Retinal pigment epithelial cell (primary cell): Measurements from ENCODE around the gene TSPAN5.

Source experiments
- DNase-seq: peaks from one replicate; pipeline ENCODE4 v3.0.0-alpha.2; 2010; ENCODE audit warnings: low read depth
- H3K4me3 ChIP-seq: 2 replicates; pipeline ENCODE4 v1.5.1; 2011; ENCODE audit warnings: mild to moderate bottlenecking, low read length, control low read depth, moderate library complexity
- CTCF ChIP-seq: conservative IDR thresholded peaks from 2 replicates; pipeline ENCODE4 v1.5.1; 2011; ENCODE audit warnings: low read depth, low read length, control low read depth, inconsistent platforms

The TSPAN5 gene

GRCh38 chr4:98566361-98567008 is 91.9 kb downstream of the TSPAN5 start:
- no peak for DNase-seq
- TF ChIP-seq CTCF = no peak
- no peak overlapping the region for H3K4me3 ChIP-seq

- H3K4me3 ChIP-seq = no peak overlapping the region
- TF ChIP-seq CTCF = no peak
- DNase-seq = no peak
Observed at GRCh38 chr4:98565681-98566301, 92.6 kb downstream of the TSPAN5 start.

- no peak for TF ChIP-seq CTCF
- no peak overlapping the region for H3K4me3 ChIP-seq
- DNase-seq = no peak
Observed at GRCh38 chr4:98564852-98565251, 93.6 kb downstream of the TSPAN5 start.

GRCh38 chr4:98560321-98560720 is 98.1 kb downstream of the TSPAN5 start:
- no peak overlapping the region for H3K4me3 ChIP-seq
- no peak for DNase-seq
- no peak for TF ChIP-seq CTCF

GRCh38 chr4:98558471-98559169 is 99.8 kb downstream of the TSPAN5 start:
- H3K4me3 ChIP-seq = no peak overlapping the region
- DNase-seq = no peak
- TF ChIP-seq CTCF = no peak

GRCh38 chr4:98557194-98557892 is 101.1 kb downstream of the TSPAN5 start:
- no peak overlapping the region for H3K4me3 ChIP-seq
- DNase-seq = no peak
- no peak for TF ChIP-seq CTCF
